AG04450 (cell line): ENCODE data around the gene ZFYVE26. TPM values are rescaled to one million over a fixed set of nuclear protein-coding genes. Genes with fewer than 3 reads are reported as not detected.

Experiments used
- CTCF ChIA-PET: fragments of 300-600, 350-600 bp; formaldehyde crosslinking; extraction: SDS; loops from one replicate; lab custom pipeline; 2022; ENCODE audit warnings: antibody characterized with exemption, inconsistent platforms; lab: Charles Lee
- POLR2A ChIA-PET: fragments of 350-600 bp; formaldehyde crosslinking; extraction: SDS; loops from one replicate; lab custom pipeline; 2021; ENCODE audit warnings: antibody characterized with exemption, inconsistent platforms; lab: Yijun Ruan, JAX
- DNase-seq: peaks from one replicate; pipeline ENCODE4 v3.0.0-alpha.2; 2011; ENCODE audit warnings: low read depth, low spot score
- H3K27ac ChIP-seq: one replicate; pipeline ENCODE4 v1.5.1; 2012; ENCODE audit warnings: low read depth, low read length, control low read depth
- H3K27me3 ChIP-seq: one replicate; pipeline ENCODE4 v1.6.0; 2012; ENCODE audit warnings: low read length; ENCODE audit not compliant: control insufficient read depth, insufficient read depth
- H3K4me3 ChIP-seq: 2 replicates; pipeline ENCODE4 v1.5.1; 2011; ENCODE audit warnings: mild to moderate bottlenecking, low read depth, low read length, control low read depth
- H3K9me3 ChIP-seq: 2 replicates; pipeline ENCODE4 v1.5.1; 2012; ENCODE audit warnings: low read length; ENCODE audit not compliant: control insufficient read depth, insufficient read depth
- polyA plus RNA-seq: library from polyadenylated mRNA; depleted of rRNA; stranded (reverse); fragments of >200 nt; gene quantifications from 2 replicates; pipeline ENCODE4 v1.2.3, GENCODE V29; 2011
- TF ChIP-seq, protein P1 (sequence below): IDR thresholded peaks from 2 replicates; pipeline ENCODE4 v1.5.1; 2011; ENCODE audit warnings: low read depth, low read length, control low read depth, inconsistent platforms

ZFYVE26 gene
- polyA plus RNA-seq, 1 experiment: 18.4 TPM

DNA sequence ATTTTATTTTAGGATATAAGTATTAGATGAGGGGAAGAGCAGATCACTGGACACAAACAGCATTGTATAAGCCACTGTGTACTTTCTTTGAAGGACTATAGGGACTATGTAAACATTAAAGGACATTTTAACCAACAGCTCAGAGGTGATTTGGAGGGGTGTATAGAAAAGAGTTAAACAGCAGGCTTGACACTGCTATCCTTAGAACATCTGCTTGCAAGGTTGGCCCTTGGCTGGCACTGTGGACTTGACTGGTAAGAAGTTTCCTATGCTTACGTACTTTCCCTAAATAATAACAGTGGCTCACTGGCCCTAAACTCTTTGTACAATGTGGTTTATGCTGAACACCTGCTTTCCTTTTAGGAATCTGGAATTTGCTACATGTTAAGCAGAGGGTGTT, 28.7 kb downstream of the ZFYVE26 start:
- POLR2A ChIA-PET: no interaction called here
- no peak overlapping the region for H3K27ac ChIP-seq
- CTCF ChIA-PET: no interaction called here
- no peak overlapping the region for H3K4me3 ChIP-seq
- no peaks in the 10 kb centered on the region for H3K27me3 ChIP-seq
- TF ChIP-seq, protein P1, sequence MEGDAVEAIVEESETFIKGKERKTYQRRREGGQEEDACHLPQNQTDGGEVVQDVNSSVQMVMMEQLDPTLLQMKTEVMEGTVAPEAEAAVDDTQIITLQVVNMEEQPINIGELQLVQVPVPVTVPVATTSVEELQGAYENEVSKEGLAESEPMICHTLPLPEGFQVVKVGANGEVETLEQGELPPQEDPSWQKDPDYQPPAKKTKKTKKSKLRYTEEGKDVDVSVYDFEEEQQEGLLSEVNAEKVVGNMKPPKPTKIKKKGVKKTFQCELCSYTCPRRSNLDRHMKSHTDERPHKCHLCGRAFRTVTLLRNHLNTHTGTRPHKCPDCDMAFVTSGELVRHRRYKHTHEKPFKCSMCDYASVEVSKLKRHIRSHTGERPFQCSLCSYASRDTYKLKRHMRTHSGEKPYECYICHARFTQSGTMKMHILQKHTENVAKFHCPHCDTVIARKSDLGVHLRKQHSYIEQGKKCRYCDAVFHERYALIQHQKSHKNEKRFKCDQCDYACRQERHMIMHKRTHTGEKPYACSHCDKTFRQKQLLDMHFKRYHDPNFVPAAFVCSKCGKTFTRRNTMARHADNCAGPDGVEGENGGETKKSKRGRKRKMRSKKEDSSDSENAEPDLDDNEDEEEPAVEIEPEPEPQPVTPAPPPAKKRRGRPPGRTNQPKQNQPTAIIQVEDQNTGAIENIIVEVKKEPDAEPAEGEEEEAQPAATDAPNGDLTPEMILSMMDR: no peak
- no peaks in the 10 kb centered on the region for H3K9me3 ChIP-seq
- no peak for DNase-seq

DNA sequence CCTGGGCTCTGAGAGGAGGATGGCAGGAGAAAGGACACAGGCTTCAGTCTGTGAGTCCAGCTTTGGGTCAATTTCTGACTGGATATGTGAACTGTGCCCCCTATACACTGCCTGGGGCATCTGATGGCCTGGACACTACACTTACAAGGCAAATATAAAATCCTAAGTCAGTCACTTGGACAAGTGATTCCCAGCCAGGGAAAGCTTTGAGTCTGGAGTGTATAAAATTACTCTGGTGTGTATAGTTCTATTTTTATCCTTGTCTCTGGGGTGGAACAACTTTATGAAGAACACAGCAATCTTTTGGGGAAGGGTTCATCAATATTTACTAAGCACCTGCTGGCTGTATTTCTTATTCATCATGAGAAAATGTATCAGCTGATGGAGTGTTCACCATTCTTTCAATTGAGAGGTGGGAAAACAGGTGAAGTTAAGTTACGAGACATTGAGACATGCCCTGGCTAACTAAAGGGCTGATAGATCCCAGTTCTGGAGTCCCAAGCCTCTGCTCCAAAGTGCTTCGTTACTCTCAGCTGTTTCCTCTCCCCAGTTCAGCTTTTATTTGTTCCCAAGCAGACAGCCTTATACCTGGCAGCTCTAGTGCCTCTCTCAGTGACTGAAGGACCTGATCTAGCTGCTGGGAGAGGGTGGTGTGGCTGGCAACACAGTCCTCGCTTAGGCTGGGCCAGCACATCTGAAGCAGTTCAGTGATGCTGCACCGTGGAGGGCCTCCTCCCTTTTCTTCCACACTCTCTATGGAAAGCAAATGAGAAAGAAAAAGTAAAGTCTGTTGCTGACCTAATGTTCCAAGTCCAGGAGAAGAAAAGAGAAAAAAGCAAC, 30.9 kb downstream of the ZFYVE26 start:
- CTCF ChIA-PET: no interaction called here
- POLR2A ChIA-PET: no interaction called here
- Histone ChIP-seq H3K27ac (no peak overlapping the region), H3K4me3 (no peak overlapping the region), H3K9me3 (no peaks in the 10 kb centered on the region), H3K27me3 (no peaks in the 10 kb centered on the region)
- TF ChIP-seq, protein P1: no peak
- no peak for DNase-seq

DNA sequence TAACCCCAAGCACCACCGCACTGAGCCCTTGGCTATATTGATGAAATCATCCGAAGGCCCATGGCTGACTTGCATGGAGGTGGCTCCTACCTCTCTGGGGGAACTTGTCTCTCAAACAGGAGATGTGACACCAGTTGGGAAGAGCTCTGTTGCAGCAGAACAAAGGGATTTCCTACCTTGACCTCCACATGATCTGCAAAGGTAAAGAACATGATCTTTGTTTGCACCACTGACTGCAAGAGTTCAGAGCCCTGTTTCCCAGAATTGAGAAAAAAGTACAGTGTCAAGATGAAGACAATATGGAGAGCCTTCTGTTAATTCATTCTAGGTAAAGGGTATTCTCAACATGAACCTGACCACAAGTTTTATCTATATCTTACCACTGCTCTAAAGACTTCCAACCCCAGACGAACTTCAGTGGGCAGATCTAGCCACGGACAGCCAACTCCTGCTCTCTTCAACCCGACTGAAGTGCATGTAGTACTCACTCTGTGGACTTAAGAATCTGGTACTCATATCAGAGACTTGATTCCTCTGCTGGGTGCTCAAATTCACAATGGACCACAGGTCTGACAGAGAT, 32.1 kb downstream of the ZFYVE26 start:
- H3K4me3 ChIP-seq: no peak overlapping the region
- H3K27ac ChIP-seq: no peak overlapping the region
- CTCF ChIA-PET: no interaction called here
- POLR2A ChIA-PET: no interaction called here
- H3K27me3 ChIP-seq: no peaks in the 10 kb centered on the region
- TF ChIP-seq, protein P1: no peak
- H3K9me3 ChIP-seq: no peaks in the 10 kb centered on the region
- no peak for DNase-seq

DNA sequence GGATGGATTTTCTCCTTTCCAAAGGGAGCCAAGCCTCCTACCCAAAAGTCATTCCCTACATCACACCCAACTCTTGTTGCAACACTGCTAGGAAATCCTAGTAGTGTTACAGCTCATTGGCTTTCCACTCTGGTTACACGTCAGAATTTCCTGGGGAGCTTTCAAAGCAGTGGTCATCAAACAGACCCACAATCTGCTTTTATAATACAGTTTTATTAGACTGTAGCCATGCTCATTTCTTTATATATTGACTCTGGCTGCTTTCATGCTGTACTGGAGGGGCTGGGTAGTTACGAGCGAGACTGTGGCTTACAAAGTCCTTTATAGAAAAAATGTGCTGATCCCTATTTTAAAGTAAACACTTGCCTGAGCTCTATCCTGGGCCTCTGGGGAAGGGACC, 34.3 kb downstream of the ZFYVE26 start:
- no peak for DNase-seq
- ChIA-PET POLR2A (no interaction called here), CTCF (no interaction called here)
- Histone ChIP-seq H3K9me3 (no peaks in the 10 kb centered on the region), H3K27me3 (no peaks in the 10 kb centered on the region), H3K27ac (no peak overlapping the region), H3K4me3 (no peak overlapping the region)
- TF ChIP-seq, protein P1: no peak

DNA sequence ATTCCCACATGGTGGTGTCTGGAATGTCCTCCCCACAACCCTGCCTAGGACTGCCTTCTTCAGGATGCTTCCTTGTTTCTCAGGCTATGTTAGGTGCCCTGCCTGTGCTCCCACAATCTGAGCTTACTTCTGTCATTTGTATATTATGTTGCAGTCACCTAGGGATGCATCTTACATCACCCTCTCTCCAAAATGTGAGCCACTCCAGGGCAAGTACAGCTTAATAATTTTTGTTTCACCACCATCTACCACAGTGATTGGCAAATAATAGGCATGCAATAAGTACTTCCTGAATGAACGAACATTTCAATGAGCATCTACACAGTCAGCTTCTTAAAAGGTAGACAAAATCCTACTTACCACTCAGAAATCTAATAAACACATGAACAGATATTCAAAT, 37.6 kb downstream of the ZFYVE26 start:
- ChIA-PET POLR2A (no interaction called here), CTCF (no interaction called here)
- DNase-seq: no peak
- TF ChIP-seq, protein P1: no peak
- Histone ChIP-seq H3K9me3 (no peaks in the 10 kb centered on the region), H3K4me3 (no peak overlapping the region), H3K27ac (no peak overlapping the region), H3K27me3 (no peaks in the 10 kb centered on the region)
